HCT116 (cell line): ENCODE results near the gene EMILIN1.
"Not testable (repeated sequence)": the region's sequence is repeated elsewhere in the genome, so short reads cannot be mapped to it uniquely, and the experiment has no call there.

Experiments
- POLR2A ChIP-seq: IDR thresholded peaks from 2 replicates; pipeline ENCODE4 v1.7.0; 2011; ENCODE audit warnings: borderline replicate concordance; ENCODE audit not compliant: insufficient read depth, insufficient read length; ENCODE audit errors: extremely low read depth
- POLR2AphosphoS5 ChIP-seq: IDR thresholded peaks from 2 replicates; pipeline ENCODE4 v1.6.1; 2011; ENCODE audit warnings: mild to moderate bottlenecking, low read depth, low read length, moderate library complexity
- TF ChIP-seq, protein P1 (sequence below): IDR thresholded peaks from 2 replicates; pipeline ENCODE4 v1.6.1; 2012
- TF ChIP-seq, protein P2 (sequence below), 3 experiments: fragments of 200-600 bp in 1 of 3; sonication (generic) in 1 of 3; IDR thresholded peaks in 2 of 3; conservative IDR thresholded peaks in 1 of 3; 2 replicates each; pipeline ENCODE4 v1.5.1; 2012 to 2017; ENCODE audit warnings: low read depth in 2 of 3, low read length in 2 of 3, antibody characterized with exemption in 1 of 3, borderline replicate concordance in 1 of 3, control low read depth in 1 of 3, mild to moderate bottlenecking in 1 of 3, mixed read lengths in 1 of 3, mixed run types in 1 of 3, moderate library complexity in 1 of 3; ENCODE audit not compliant: insufficient read depth in 1 of 3

GRCh38 chr2:27075566-27075871 lies 2.9 kb upstream of the EMILIN1 start:
- TF ChIP-seq, protein P1, sequence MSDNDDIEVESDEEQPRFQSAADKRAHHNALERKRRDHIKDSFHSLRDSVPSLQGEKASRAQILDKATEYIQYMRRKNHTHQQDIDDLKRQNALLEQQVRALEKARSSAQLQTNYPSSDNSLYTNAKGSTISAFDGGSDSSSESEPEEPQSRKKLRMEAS = not testable (repeated sequence)
- TF ChIP-seq, protein P2, sequence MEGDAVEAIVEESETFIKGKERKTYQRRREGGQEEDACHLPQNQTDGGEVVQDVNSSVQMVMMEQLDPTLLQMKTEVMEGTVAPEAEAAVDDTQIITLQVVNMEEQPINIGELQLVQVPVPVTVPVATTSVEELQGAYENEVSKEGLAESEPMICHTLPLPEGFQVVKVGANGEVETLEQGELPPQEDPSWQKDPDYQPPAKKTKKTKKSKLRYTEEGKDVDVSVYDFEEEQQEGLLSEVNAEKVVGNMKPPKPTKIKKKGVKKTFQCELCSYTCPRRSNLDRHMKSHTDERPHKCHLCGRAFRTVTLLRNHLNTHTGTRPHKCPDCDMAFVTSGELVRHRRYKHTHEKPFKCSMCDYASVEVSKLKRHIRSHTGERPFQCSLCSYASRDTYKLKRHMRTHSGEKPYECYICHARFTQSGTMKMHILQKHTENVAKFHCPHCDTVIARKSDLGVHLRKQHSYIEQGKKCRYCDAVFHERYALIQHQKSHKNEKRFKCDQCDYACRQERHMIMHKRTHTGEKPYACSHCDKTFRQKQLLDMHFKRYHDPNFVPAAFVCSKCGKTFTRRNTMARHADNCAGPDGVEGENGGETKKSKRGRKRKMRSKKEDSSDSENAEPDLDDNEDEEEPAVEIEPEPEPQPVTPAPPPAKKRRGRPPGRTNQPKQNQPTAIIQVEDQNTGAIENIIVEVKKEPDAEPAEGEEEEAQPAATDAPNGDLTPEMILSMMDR (IDR thresholded peaks at IDR 0.05 in 2 of 3, conservative IDR thresholded peaks at IDR 0.05 in 1 of 3; ENCODE audit: borderline replicate concordance in 1 of 3, insufficient read depth in 1 of 3, low read depth in 2 of 3, low read length in 2 of 3) = not testable (repeated sequence)
- TF ChIP-seq POLR2A, POLR2AphosphoS5: not testable (repeated sequence)
